ENCODE measurements around the gene CETP. TPM values are rescaled to one million over a fixed set of nuclear protein-coding genes. Genes with fewer than 3 reads are reported as not detected.
A peak's percentile ranks its signal among the peaks of the same experiment; 100 is the strongest.

CETP gene
- total RNA-seq, 1 donor from 2014 or later = not detected

GRCh38 chr16:56935201-56935600 is 26.5 kb upstream of the CETP start:
- Histone ChIP-seq H3K4me2 (ENCODE audit: low read length) (peak overlapping the region; percentile 91), H4K20me1 (ENCODE audit: insufficient read depth, low read length) (peaks cover 79% of the 10 kb centered on the region), H2AFZ (ENCODE audit: low read depth, low read length) (no peak overlapping the region), H3K27ac (ENCODE audit: low read depth, low read length) (no peak overlapping the region), H3K79me2 (ENCODE audit: insufficient read depth, low read length) (peaks cover 79% of the 10 kb centered on the region), H3K4me1 (ENCODE audit: insufficient read depth, low read length) (peaks cover 10% of the 10 kb centered on the region), H3K4me3 (ENCODE audit: insufficient read depth, low read depth, low read length) (peak overlapping the region; percentile 85), H3K9ac (ENCODE audit: low read length) (peak overlapping the region; percentile 97), H3K36me3 (ENCODE audit: insufficient read depth, low read length) (peaks cover 58% of the 10 kb centered on the region), H3K27me3 (ENCODE audit: insufficient read depth, low read length) (no peaks in the 10 kb centered on the region), H3K9me3 (ENCODE audit: insufficient read depth, low read depth, low read length) (no peaks in the 10 kb centered on the region)
- H3K4me1 Mint-ChIP-seq (ENCODE audit: low read depth, unreplicated experiment) = peaks cover 41% of the 10 kb centered on the region
- H3K4me3 Mint-ChIP-seq (ENCODE audit: unreplicated experiment) = peak overlapping the region; percentile 95
- DNase-seq (ENCODE audit: low read depth) (no peak), FAIRE-seq (no peak)
- no peaks in the 10 kb centered on the region for H3K9me3 Mint-ChIP-seq (ENCODE audit: unreplicated experiment)
- H3K36me3 Mint-ChIP-seq (ENCODE audit: low read depth, unreplicated experiment) = peaks cover 30% of the 10 kb centered on the region
- peak overlapping the region; percentile 55 for H3K27ac Mint-ChIP-seq (ENCODE audit: unreplicated experiment)
- TF ChIP-seq EZH2 (IDR thresholded peaks at IDR 0.05; ENCODE audit: insufficient read depth, low read length) (no peak), CTCF (IDR thresholded peaks at IDR 0.05; ENCODE audit: insufficient read depth, low read depth, low read length) (no peak)
- no peaks in the 10 kb centered on the region for H3K27me3 Mint-ChIP-seq (ENCODE audit: low read depth, unreplicated experiment)

- Mint-ChIP-seq H3K27me3 (ENCODE audit: low read depth, unreplicated experiment) (no peaks in the 10 kb centered on the region), H3K4me1 (ENCODE audit: low read depth, unreplicated experiment) (peaks cover 41% of the 10 kb centered on the region), H3K36me3 (ENCODE audit: low read depth, unreplicated experiment) (peaks cover 31% of the 10 kb centered on the region), H3K4me3 (ENCODE audit: unreplicated experiment) (peak overlapping the region; percentile 95), H3K9me3 (ENCODE audit: unreplicated experiment) (no peaks in the 10 kb centered on the region), H3K27ac (ENCODE audit: unreplicated experiment) (peak overlapping the region; percentile 89)
- H3K36me3 ChIP-seq (ENCODE audit: insufficient read depth, low read length) = peaks cover 68% of the 10 kb centered on the region
- no peak overlapping the region for H3K9ac ChIP-seq (ENCODE audit: low read length)
- DNase-seq (ENCODE audit: low read depth) (no peak), FAIRE-seq (no peak)
- H3K4me3 ChIP-seq (ENCODE audit: insufficient read depth, low read depth, low read length) = no peak overlapping the region
- H3K4me2 ChIP-seq (ENCODE audit: low read length) = peak overlapping the region; percentile 27
- no peaks in the 10 kb centered on the region for H3K27me3 ChIP-seq (ENCODE audit: insufficient read depth, low read length)
- H3K79me2 ChIP-seq (ENCODE audit: insufficient read depth, low read length) = peaks cover 85% of the 10 kb centered on the region
- H4K20me1 ChIP-seq (ENCODE audit: insufficient read depth, low read length) = peaks cover 92% of the 10 kb centered on the region
- peaks cover 5% of the 10 kb centered on the region for H3K4me1 ChIP-seq (ENCODE audit: insufficient read depth, low read length)
- H3K9me3 ChIP-seq (ENCODE audit: insufficient read depth, low read depth, low read length) = no peaks in the 10 kb centered on the region
- TF ChIP-seq EZH2 (IDR thresholded peaks at IDR 0.05; ENCODE audit: insufficient read depth, low read length) (no peak), CTCF (IDR thresholded peaks at IDR 0.05; ENCODE audit: insufficient read depth, low read depth, low read length) (no peak)
- no peak overlapping the region for H3K27ac ChIP-seq (ENCODE audit: low read depth, low read length)
- H2AFZ ChIP-seq (ENCODE audit: low read depth, low read length) = no peak overlapping the region
Measured at GRCh38 chr16:56936491-56936890, 25.3 kb upstream of the CETP start.

GRCh38 chr16:56936950-56937349 is 24.8 kb upstream of the CETP start:
- Histone ChIP-seq H3K79me2 (ENCODE audit: insufficient read depth, low read length) (peaks cover 84% of the 10 kb centered on the region), H3K27me3 (ENCODE audit: insufficient read depth, low read length) (no peaks in the 10 kb centered on the region), H3K36me3 (ENCODE audit: insufficient read depth, low read length) (peaks cover 72% of the 10 kb centered on the region), H4K20me1 (ENCODE audit: insufficient read depth, low read length) (peaks cover 96% of the 10 kb centered on the region), H3K4me2 (ENCODE audit: low read length) (no peak overlapping the region), H2AFZ (ENCODE audit: low read depth, low read length) (no peak overlapping the region), H3K4me1 (ENCODE audit: insufficient read depth, low read length) (peaks cover 2% of the 10 kb centered on the region), H3K4me3 (ENCODE audit: insufficient read depth, low read depth, low read length) (no peak overlapping the region), H3K27ac (ENCODE audit: low read depth, low read length) (no peak overlapping the region), H3K9ac (ENCODE audit: low read length) (no peak overlapping the region), H3K9me3 (ENCODE audit: insufficient read depth, low read depth, low read length) (no peaks in the 10 kb centered on the region)
- Mint-ChIP-seq H3K27ac (ENCODE audit: unreplicated experiment) (peak overlapping the region; percentile 89), H3K9me3 (ENCODE audit: unreplicated experiment) (no peaks in the 10 kb centered on the region), H3K36me3 (ENCODE audit: low read depth, unreplicated experiment) (peaks cover 34% of the 10 kb centered on the region), H3K4me1 (ENCODE audit: low read depth, unreplicated experiment) (peaks cover 44% of the 10 kb centered on the region), H3K27me3 (ENCODE audit: low read depth, unreplicated experiment) (no peaks in the 10 kb centered on the region), H3K4me3 (ENCODE audit: unreplicated experiment) (peak overlapping the region; percentile 95)
- TF ChIP-seq CTCF (IDR thresholded peaks at IDR 0.05; ENCODE audit: insufficient read depth, low read depth, low read length) (no peak), EZH2 (IDR thresholded peaks at IDR 0.05; ENCODE audit: insufficient read depth, low read length) (no peak)
- no peak for DNase-seq (ENCODE audit: low read depth)
- no peak for FAIRE-seq

All from astrocyte (in vitro differentiated cells and primary cell).